GM12873 (cell line): ENCODE measurements around the gene MAPRE2.

Experiments used
- TF ChIP-seq, protein P1 (sequence below): IDR thresholded peaks from 2 replicates; pipeline ENCODE4 v1.5.1; 2012; ENCODE audit warnings: low read depth, mild to moderate bottlenecking, moderate library complexity, low read length, control low read depth; ENCODE audit not compliant: insufficient read depth; ENCODE audit errors: missing control alignments

Gene MAPRE2

DNA sequence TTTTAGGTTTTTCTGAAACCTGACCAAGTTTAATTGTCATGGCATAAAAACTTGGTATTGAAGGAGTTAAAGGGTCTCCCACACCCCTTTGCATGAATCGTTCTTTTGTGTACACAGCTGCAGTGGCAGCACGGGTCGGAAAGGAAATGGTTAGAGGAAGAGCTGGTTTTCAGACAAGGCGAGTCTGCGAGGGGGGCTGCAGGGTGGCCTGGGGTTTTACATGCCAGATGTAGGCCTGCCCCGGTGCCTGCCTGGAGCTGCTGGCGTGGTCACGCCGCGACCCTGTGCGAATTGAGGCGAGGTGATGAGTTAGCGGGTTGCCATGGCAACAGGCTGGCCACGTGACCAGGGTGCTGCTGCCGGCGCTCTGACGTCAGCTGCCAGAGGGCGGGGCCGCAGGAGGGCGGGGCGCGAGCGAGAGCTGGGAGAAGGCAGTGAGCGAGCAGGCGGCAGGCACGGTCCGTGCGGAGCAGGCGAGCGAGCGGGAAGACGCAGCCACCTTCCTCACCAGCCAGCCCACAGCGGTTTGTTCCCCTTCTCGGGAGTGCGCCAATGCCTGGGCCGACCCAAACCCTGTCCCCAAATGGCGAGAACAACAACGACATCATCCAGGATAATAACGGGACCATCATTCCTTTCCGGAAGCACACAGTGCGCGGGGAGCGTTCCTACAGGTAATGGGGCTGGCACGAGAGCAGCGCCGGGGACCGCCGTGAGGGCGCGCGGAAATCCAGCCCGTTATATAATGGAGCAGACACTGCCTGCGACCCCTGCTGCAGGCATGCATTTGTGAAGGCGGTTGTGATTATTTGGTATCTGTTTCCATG, at the start of gene MAPRE2:
TSS of gene MAPRE2 (plus strand) at position 426 of the 827 bp plus-strand sequence. CDS start at position 553, 127 bp downstream.
- TF ChIP-seq, protein P1, sequence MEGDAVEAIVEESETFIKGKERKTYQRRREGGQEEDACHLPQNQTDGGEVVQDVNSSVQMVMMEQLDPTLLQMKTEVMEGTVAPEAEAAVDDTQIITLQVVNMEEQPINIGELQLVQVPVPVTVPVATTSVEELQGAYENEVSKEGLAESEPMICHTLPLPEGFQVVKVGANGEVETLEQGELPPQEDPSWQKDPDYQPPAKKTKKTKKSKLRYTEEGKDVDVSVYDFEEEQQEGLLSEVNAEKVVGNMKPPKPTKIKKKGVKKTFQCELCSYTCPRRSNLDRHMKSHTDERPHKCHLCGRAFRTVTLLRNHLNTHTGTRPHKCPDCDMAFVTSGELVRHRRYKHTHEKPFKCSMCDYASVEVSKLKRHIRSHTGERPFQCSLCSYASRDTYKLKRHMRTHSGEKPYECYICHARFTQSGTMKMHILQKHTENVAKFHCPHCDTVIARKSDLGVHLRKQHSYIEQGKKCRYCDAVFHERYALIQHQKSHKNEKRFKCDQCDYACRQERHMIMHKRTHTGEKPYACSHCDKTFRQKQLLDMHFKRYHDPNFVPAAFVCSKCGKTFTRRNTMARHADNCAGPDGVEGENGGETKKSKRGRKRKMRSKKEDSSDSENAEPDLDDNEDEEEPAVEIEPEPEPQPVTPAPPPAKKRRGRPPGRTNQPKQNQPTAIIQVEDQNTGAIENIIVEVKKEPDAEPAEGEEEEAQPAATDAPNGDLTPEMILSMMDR, result no peak

DNA sequence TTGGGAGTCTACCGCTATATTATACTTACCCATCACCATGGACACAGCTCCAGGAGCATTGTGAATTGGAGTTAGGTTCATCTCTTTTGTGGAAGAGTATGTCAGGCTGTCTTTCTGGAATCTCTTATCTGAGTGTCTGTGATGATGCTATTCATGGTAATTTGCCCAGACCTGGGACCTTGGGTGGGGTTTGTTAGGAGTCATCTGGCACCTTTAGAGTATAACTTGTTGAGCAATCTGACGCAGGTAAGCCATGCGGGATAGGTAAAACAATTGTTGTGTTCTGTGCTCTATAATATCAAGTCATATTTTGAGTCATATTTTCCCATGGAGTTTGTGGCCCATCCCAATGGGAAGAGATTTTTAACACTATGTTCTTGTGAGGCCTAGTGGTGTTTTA, 49.7 kb upstream of the MAPRE2 start:
- TF ChIP-seq, protein P1, result no peak

DNA sequence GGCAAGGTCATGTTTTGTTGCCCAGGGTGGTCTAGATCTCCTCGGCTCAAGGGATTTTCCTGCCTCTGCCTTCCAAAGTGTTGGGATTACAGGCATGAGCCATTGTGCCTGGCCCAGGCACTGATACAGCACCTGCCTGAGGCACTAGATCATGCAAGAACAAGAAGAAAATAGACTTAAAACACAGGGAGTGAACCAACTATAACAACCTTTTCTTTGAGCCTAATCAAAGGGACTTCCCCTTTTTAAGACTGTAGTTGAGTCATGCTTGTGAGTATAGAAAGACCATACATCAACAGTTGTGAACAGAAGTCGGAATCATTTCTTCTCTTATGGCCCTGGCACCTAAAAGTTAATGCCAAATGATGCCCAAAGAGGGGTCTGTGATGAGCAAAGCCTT, 47.9 kb upstream of the MAPRE2 start:
- TF ChIP-seq, protein P1, result no peak

DNA sequence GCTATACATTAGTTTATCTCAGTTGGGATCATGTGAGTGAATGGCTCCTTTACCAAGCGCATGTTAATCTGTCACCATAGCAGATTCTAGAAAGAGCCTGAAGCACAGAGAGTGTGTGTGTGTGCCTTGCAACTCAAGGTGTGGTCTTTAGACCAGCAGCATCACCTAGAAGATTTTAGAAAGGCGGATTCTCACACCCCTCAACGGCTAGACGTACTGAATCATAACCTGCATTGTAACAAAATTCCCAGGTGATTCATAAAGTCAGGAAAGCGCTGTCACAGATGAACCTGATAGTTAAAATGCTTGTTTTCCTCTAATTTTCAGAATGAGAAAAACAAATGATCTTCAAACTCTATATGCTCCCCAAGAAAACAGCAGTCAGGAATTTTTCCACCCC, 45.5 kb upstream of the MAPRE2 start:
- TF ChIP-seq, protein P1, result no peak

DNA sequence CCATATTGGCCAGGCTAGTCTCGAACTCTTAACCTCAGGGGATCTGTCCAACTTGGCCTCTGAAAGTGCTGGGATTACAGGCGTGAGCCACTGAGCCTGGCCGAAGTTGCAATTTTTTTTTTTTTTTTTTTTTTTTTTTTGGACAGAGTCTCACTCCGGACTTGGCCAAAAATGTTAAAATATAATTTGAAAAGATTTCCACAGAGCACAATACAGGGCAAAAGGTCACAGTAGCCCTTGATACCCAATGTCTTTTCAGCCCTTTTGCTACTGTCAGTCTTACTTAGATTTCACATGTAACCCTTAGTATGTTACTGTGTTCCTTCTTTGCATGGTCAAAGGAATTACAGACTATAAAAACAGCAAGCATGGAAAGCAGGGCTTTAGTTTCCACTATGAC, 42.6 kb upstream of the MAPRE2 start:
- TF ChIP-seq, protein P1, result no peak

DNA sequence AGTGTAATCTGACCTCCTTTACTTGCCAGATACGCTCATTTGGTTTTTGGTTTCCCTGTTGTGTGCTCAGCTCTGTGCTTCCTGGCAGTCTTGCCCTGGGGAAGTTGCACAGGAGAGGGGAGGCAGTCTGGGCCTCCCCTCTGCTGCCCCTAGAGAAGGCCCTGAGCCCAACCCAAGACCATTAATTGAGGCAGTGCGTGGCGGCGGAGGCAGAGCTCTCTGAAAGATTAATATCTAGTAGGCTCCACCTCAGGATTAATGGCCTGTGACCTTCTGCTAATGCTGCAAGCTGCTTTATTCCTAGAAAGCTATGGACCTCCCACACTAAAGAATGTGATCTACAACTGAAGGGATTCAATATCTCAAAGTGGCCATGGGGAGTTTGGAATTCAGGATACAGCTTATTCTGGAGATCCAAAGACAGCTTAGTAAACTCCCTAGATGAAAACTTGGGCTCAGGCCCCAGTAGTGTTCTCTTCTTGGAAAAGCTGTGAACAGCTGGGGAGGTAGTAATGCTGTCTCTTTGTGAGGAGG, 41.4 kb upstream of the MAPRE2 start:
- TF ChIP-seq, protein P1, result no peak

- TF ChIP-seq, protein P1, result no peak
Observed at GRCh38 chr18:35000457-35000856, 40.8 kb upstream of the MAPRE2 start.
